ENCODE measurements around the gene PSMD4. TPM values are rescaled to one million over a fixed set of nuclear protein-coding genes. Genes with fewer than 3 reads are reported as not detected.

PSMD4 gene
- polyA plus RNA-seq, 1 donor (not counting 4 experiments of a cell fraction or from before 2014, with no cell fraction given) = 219 TPM

- Histone ChIP-seq H3K36me3 (ENCODE audit: control insufficient read depth in 2 of 2, extremely low read depth in 1 of 2, insufficient read depth in 2 of 2, low read length in 2 of 2) (peaks cover 25 to 56% of the 10 kb centered on the region in 2 experiments), H3K9me3 (ENCODE audit: control insufficient read depth, low read depth, low read length) (no peaks in the 10 kb centered on the region), H3K4me1 (ENCODE audit: control insufficient read depth, extremely low read depth, insufficient read depth, low read length) (peaks cover 23% of the 10 kb centered on the region), H2AFZ (ENCODE audit: control insufficient read depth, low read length) (no peak overlapping the region), H3K27me3 (ENCODE audit: control insufficient read depth, extremely low read depth, insufficient read depth, low read length) (no peaks in the 10 kb centered on the region), H3K79me2 (ENCODE audit: control insufficient read depth, insufficient read depth, low read length) (peaks cover 15% of the 10 kb centered on the region), H3K9me1 (ENCODE audit: control insufficient read depth, extremely low read depth, insufficient read depth, low read length) (peaks cover 6% of the 10 kb centered on the region), H3K9ac (ENCODE audit: control insufficient read depth, extremely low read depth, insufficient read depth, low read length) (no peak overlapping the region), H3K4me2 (ENCODE audit: control insufficient read depth, extremely low read depth, insufficient read depth, low read depth, low read length) (no peak overlapping the region), H4K20me1 (ENCODE audit: control insufficient read depth, extremely low read depth, insufficient read depth, low read length) (peaks cover 7% of the 10 kb centered on the region), H3K4me3 (ENCODE audit: control insufficient read depth in 2 of 3, extremely low read depth in 1 of 3, insufficient read depth in 2 of 3, low read depth in 1 of 3, low read length in 3 of 3) (no peak overlapping the region), H3K27ac (ENCODE audit: control insufficient read depth, insufficient read depth, low read length) (no peak overlapping the region)
- dilution Hi-C loops (cut with MboI; ENCODE audit: extremely low pct_ligation_motif_present, low sequenced_read_pairs) = no loop called here
- DNase-seq (ENCODE audit: low read depth, low spot score) (no peak), FAIRE-seq (no peak)
- TF ChIP-seq, protein P1, sequence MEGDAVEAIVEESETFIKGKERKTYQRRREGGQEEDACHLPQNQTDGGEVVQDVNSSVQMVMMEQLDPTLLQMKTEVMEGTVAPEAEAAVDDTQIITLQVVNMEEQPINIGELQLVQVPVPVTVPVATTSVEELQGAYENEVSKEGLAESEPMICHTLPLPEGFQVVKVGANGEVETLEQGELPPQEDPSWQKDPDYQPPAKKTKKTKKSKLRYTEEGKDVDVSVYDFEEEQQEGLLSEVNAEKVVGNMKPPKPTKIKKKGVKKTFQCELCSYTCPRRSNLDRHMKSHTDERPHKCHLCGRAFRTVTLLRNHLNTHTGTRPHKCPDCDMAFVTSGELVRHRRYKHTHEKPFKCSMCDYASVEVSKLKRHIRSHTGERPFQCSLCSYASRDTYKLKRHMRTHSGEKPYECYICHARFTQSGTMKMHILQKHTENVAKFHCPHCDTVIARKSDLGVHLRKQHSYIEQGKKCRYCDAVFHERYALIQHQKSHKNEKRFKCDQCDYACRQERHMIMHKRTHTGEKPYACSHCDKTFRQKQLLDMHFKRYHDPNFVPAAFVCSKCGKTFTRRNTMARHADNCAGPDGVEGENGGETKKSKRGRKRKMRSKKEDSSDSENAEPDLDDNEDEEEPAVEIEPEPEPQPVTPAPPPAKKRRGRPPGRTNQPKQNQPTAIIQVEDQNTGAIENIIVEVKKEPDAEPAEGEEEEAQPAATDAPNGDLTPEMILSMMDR (optimal IDR thresholded peaks at IDR 0.05 in 1 of 3, IDR thresholded peaks at IDR 0.05 in 1 of 3, conservative IDR thresholded peaks at IDR 0.05 in 1 of 3; ENCODE audit: extremely low read depth in 1 of 3, insufficient read depth in 2 of 3, low read length in 3 of 3) = no peak
- no peak for TF ChIP-seq EZH2 (IDR thresholded peaks at IDR 0.05; ENCODE audit: low read length)
Observed at GRCh38 chr1:151314137-151314875, 59.8 kb downstream of the PSMD4 start.

GRCh38 chr1:151315565-151316235, 61.2 kb downstream of the PSMD4 start:
- no peaks in the 10 kb centered on the region for H3K9me3 ChIP-seq (ENCODE audit: control insufficient read depth, low read depth, low read length)
- no peak for FAIRE-seq
- no peak for TF ChIP-seq EZH2 (IDR thresholded peaks at IDR 0.05; ENCODE audit: low read length)
- TF ChIP-seq, protein P1 (optimal IDR thresholded peaks at IDR 0.05 in 1 of 3, IDR thresholded peaks at IDR 0.05 in 1 of 3, conservative IDR thresholded peaks at IDR 0.05 in 1 of 3; ENCODE audit: extremely low read depth in 1 of 3, insufficient read depth in 2 of 3, low read length in 3 of 3) = no peak
- H4K20me1 ChIP-seq (ENCODE audit: control insufficient read depth, extremely low read depth, insufficient read depth, low read length) = peaks cover 7% of the 10 kb centered on the region
- H3K27ac ChIP-seq (ENCODE audit: control insufficient read depth, insufficient read depth, low read length) = no peak overlapping the region
- peaks cover 9% of the 10 kb centered on the region for H3K79me2 ChIP-seq (ENCODE audit: control insufficient read depth, insufficient read depth, low read length)
- no peaks in the 10 kb centered on the region for H3K27me3 ChIP-seq (ENCODE audit: control insufficient read depth, extremely low read depth, insufficient read depth, low read length)
- H3K9me1 ChIP-seq (ENCODE audit: control insufficient read depth, extremely low read depth, insufficient read depth, low read length) = peaks cover 6% of the 10 kb centered on the region
- no peak overlapping the region for H3K4me2 ChIP-seq (ENCODE audit: control insufficient read depth, extremely low read depth, insufficient read depth, low read depth, low read length)
- H3K36me3 ChIP-seq (ENCODE audit: control insufficient read depth in 2 of 2, extremely low read depth in 1 of 2, insufficient read depth in 2 of 2, low read length in 2 of 2) = peaks cover 24 to 54% of the 10 kb centered on the region in 2 experiments
- H3K4me1 ChIP-seq (ENCODE audit: control insufficient read depth, extremely low read depth, insufficient read depth, low read length) = peaks cover 23% of the 10 kb centered on the region
- DNase-seq (ENCODE audit: low read depth, low spot score) = no peak
- no peak overlapping the region for H3K4me3 ChIP-seq (ENCODE audit: control insufficient read depth in 2 of 3, extremely low read depth in 1 of 3, insufficient read depth in 2 of 3, low read depth in 1 of 3, low read length in 3 of 3)
- dilution Hi-C loops (cut with MboI; ENCODE audit: extremely low pct_ligation_motif_present, low sequenced_read_pairs) = no loop called here
- no peak overlapping the region for H2AFZ ChIP-seq (ENCODE audit: control insufficient read depth, low read length)
- no peak overlapping the region for H3K9ac ChIP-seq (ENCODE audit: control insufficient read depth, extremely low read depth, insufficient read depth, low read length)

Small RNAs within 50 kb of the gene (small RNA-seq; reads per million reads assigned to genes)
- gene RN7SL444P (ENCODE audit: insufficient read length in 3 of 3, low read depth in 3 of 3, low replicate concordance in 1 of 3) = 0 reads per million in 3 experiments

Other genes with a start within 250 kb of the PSMD4 start
- gene MINDY1, start 247.8 kb upstream of the PSMD4 start, polyA plus RNA-seq = 11.2 to 20.4 TPM (median 11.6 TPM) in 3 replicates
- gene PRUNE1, start 246.3 kb upstream of the PSMD4 start, polyA plus RNA-seq = 14.4 to 16.4 TPM (median 15.4 TPM) in 3 replicates
- 4.6 to 25.8 TPM (median 9.8 TPM) in 3 replicates for gene BNIPL, start 218.1 kb upstream of the PSMD4 start, polyA plus RNA-seq
- gene C1orf56, start 207.0 kb upstream of the PSMD4 start, polyA plus RNA-seq = 0.26 to 0.40 TPM (median 0.39 TPM) in 3 replicates
- gene CDC42SE1, start 195.1 kb upstream of the PSMD4 start, polyA plus RNA-seq = 127 to 151 TPM (median 138 TPM) in 3 replicates
- gene MLLT11, start 194.3 kb upstream of the PSMD4 start, polyA plus RNA-seq = 8.8 to 16.4 TPM (median 10.8 TPM) in 3 replicates
- gene GABPB2, start 184.0 kb upstream of the PSMD4 start, polyA plus RNA-seq = 11.5 to 13.3 TPM (median 11.8 TPM) in 3 replicates
- 0.43 to 1.9 TPM (median 0.93 TPM) in 3 replicates for gene SEMA6C, start 108.1 kb upstream of the PSMD4 start, polyA plus RNA-seq
- gene TNFAIP8L2, start 98.1 kb upstream of the PSMD4 start, polyA plus RNA-seq = not detected in 3 replicates
- 3.6 to 5.6 TPM (median 4.4 TPM) in 3 replicates for gene LYSMD1, start 88.8 kb upstream of the PSMD4 start, polyA plus RNA-seq
- gene SCNM1, start 88.6 kb upstream of the PSMD4 start, polyA plus RNA-seq = 11.0 to 34.4 TPM (median 26.2 TPM) in 3 replicates
- 0.18 to 0.42 TPM (median 0.34 TPM) in 3 replicates for gene TMOD4, start 78.8 kb upstream of the PSMD4 start, polyA plus RNA-seq
- 41.6 to 69.9 TPM (median 47.5 TPM) in 3 replicates for gene VPS72, start 64.5 kb upstream of the PSMD4 start, polyA plus RNA-seq
- 98.6 to 148 TPM (median 124 TPM) in 3 replicates for gene PIP5K1A, start 56.2 kb upstream of the PSMD4 start, polyA plus RNA-seq
- gene ZNF687, start 27.6 kb downstream of the PSMD4 start, polyA plus RNA-seq = 7.3 to 11.4 TPM (median 10.9 TPM) in 3 replicates
- 40.9 to 61.0 TPM (median 58.1 TPM) in 3 replicates for gene PI4KB, start 72.7 kb downstream of the PSMD4 start, polyA plus RNA-seq
- 35.0 to 61.9 TPM (median 55.4 TPM) in 3 replicates for gene RFX5, start 92.5 kb downstream of the PSMD4 start, polyA plus RNA-seq
- gene SELENBP1, start 118.0 kb downstream of the PSMD4 start, polyA plus RNA-seq = 3.0 to 3.9 TPM (median 3.1 TPM) in 3 replicates
- gene PSMB4, start 144.8 kb downstream of the PSMD4 start, polyA plus RNA-seq = 340 to 379 TPM (median 354 TPM) in 3 replicates
- 24.9 to 29.9 TPM (median 28.8 TPM) in 3 replicates for gene POGZ, start 204.8 kb downstream of the PSMD4 start, polyA plus RNA-seq